AG04450 (cell line): Measurements from ENCODE around the gene CA5A. TPM values are rescaled to one million over a fixed set of nuclear protein-coding genes. Genes with fewer than 3 reads are reported as not detected.

Experiments used
- CTCF ChIA-PET: fragments of 300-600, 350-600 bp; formaldehyde crosslinking; extraction: SDS; loops from one replicate; lab custom pipeline; 2022; ENCODE audit warnings: antibody characterized with exemption, inconsistent platforms; lab: Charles Lee
- POLR2A ChIA-PET: fragments of 350-600 bp; formaldehyde crosslinking; extraction: SDS; loops from one replicate; lab custom pipeline; 2021; ENCODE audit warnings: antibody characterized with exemption, inconsistent platforms; lab: Yijun Ruan, JAX
- DNase-seq: peaks from one replicate; pipeline ENCODE4 v3.0.0-alpha.2; 2011; ENCODE audit warnings: low read depth, low spot score
- H3K27ac ChIP-seq: one replicate; pipeline ENCODE4 v1.5.1; 2012; ENCODE audit warnings: low read depth, low read length, control low read depth
- H3K27me3 ChIP-seq: one replicate; pipeline ENCODE4 v1.6.0; 2012; ENCODE audit warnings: low read length; ENCODE audit not compliant: control insufficient read depth, insufficient read depth
- H3K4me3 ChIP-seq: 2 replicates; pipeline ENCODE4 v1.5.1; 2011; ENCODE audit warnings: mild to moderate bottlenecking, low read depth, low read length, control low read depth
- H3K9me3 ChIP-seq: 2 replicates; pipeline ENCODE4 v1.5.1; 2012; ENCODE audit warnings: low read length; ENCODE audit not compliant: control insufficient read depth, insufficient read depth
- CTCF ChIP-seq: IDR thresholded peaks from 2 replicates; pipeline ENCODE4 v1.5.1; 2011; ENCODE audit warnings: low read depth, low read length, control low read depth, inconsistent platforms
- polyA plus RNA-seq: library from polyadenylated mRNA; depleted of rRNA; stranded (reverse); fragments of >200 nt; gene quantifications from 2 replicates; pipeline ENCODE4 v1.2.3, GENCODE V29; 2011

Gene CA5A
- polyA plus RNA-seq, 1 experiment, result not detected

DNA sequence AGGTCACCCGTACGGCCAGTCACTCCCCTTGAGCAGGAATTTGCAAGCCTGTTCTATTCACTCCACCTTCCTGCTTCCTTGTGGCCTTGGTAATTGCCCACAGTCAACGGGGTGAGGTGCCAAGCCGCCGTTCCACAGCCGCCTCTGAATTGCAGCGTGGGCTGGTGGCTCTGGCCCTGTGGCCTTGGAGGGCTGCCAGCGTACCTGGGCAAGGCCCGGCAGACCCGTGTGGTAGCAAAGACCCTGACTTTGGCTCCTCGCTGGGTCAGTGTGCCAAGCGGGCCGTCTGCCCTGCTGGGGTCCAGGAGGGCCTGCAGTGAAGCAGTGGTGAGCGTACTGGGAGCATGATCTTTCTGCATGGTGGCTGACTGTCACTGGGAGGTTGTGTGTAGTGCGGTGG is 18.5 kb upstream of the CA5A start:
- CTCF ChIA-PET, result no interaction called here
- Histone ChIP-seq H3K9me3 (no peaks in the 10 kb centered on the region; the same call in 1 of the 2 replicates), H3K27ac (no peak overlapping the region), H3K4me3 (no peak overlapping the region), H3K27me3 (no peaks in the 10 kb centered on the region)
- TF ChIP-seq CTCF, result no peak
- no peak for DNase-seq
- POLR2A ChIA-PET, result no interaction called here

DNA sequence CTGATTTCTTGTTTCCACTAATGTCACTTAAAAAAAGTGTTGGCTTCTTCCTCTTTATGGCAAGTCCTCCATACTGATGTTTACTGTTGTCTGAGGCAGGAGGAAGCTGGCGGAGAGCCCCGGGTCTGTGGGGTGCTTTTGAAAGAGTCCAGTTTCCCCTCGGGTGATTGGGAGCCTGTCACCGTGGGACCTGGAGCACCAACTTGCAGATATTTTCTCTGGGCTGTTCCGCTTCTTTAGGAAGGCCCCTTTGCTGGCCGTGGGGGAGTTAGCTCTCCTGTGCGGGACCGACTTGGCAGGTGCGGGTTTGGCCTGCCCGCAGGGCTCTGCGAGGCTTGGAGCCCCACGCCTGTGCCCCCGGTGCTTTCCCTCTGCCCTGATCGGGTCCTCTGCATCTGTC is 18.0 kb upstream of the CA5A start:
- Histone ChIP-seq H3K4me3 (no peak overlapping the region), H3K27ac (no peak overlapping the region), H3K27me3 (no peaks in the 10 kb centered on the region), H3K9me3 (no peaks in the 10 kb centered on the region; the same call in 1 of the 2 replicates)
- POLR2A ChIA-PET, result no interaction called here
- CTCF ChIA-PET, result no interaction called here
- no peak for TF ChIP-seq CTCF
- no peak for DNase-seq

DNA sequence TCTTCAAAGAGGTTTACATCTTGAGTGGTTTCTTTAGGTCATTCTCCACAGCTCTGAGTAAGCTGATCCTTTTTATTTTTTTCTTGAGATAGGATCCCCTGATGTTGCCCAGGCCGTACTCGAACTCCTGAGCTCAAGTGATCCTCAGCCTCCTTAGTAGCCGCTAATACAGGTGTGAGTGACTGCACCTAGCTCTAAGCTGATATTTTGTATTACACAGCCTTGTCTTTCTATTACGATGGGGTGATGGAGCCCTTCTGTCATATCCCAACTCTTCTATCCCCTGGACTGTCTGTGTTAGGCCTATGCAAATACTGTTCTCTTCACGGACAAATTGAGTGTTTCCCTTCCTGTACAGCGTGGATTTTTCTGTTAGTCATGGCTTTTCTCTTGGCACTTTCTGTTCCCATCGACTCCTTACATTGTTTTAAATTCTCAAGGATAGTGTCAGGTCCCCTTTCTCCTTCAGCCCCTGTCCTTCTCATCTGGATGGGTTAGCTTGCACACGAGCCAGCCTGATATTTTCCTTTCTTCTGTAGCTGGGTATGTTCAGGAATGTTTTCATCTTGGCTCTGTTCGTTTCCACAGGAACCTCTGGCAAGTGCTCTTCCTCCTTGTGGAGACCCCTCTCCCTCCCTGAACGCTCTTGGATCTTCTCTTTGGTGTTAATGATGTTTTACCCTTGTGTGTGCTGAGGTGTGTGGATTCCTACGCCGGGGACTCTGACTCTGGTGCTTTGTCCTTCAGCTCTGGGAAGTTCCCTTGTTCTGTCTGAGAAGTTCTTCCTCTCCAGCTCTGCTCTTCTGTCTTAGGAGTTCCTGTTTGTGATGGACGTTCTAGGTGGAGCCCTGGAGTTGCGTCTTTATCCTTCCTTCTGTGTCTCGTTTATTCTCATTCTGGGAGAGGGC is 17.2 kb upstream of the CA5A start:
- Histone ChIP-seq H3K27ac (peak overlapping the region; percentile 42), H3K9me3 (no peaks in the 10 kb centered on the region; the same call in 1 of the 2 replicates), H3K27me3 (no peaks in the 10 kb centered on the region), H3K4me3 (no peak overlapping the region)
- no peak for DNase-seq
- POLR2A ChIA-PET, result interaction anchor here (0.5 kb wide), 1 partner anchor 220 kb away, joined by 4 read pairs; no protein-coding TSS in a partner anchor
- TF ChIP-seq CTCF, result no peak
- CTCF ChIA-PET, result interaction anchor here (1.5 kb wide), 1 partner anchor 482 kb away, joined by 3 read pairs; no protein-coding TSS in a partner anchor

DNA sequence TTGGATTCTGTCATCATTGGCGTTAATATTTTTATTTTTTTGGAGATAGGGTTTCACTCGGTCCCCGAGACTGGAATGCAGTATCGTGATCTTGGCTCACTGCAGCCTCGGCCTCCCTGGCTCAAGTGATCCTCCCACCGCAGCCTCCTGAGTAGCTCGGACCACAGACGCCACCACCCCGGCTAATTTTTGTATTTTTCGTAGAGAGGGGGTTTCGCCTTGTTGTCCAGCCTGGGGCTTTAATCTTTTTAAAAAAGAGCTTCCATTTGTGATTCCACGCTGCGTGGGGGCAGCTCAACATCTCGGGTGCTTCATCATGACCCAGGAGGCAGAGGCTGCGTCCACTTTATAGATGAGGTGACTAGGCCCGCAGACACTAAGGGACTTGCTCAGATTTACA is 16.4 kb upstream of the CA5A start:
- ChIA-PET POLR2A (no interaction called here), CTCF (interaction anchor here (1.5 kb wide), 1 partner anchor 483 kb away, joined by 3 read pairs; no protein-coding TSS in a partner anchor)

More for the DNA sequence above, 16.4 kb upstream of the CA5A start:
- no peak overlapping the region for H3K27ac ChIP-seq
- H3K27me3 ChIP-seq, result no peaks in the 10 kb centered on the region
- H3K9me3 ChIP-seq, result no peaks in the 10 kb centered on the region; the same call in 1 of the 2 replicates
- no peak for TF ChIP-seq CTCF
- H3K4me3 ChIP-seq, result peak overlapping the region; percentile 83; the same call in 1 of the 2 replicates
- no peak for DNase-seq
